NCI-H524 (cell line): Measurements from ENCODE around the gene SLC23A1.
"Not testable (repeated sequence)": the region's sequence is repeated elsewhere in the genome, so short reads cannot be mapped to it uniquely, and the experiment has no call there.

ENCODE experiments used
- DNase-seq, 2 experiments: peaks; one replicate each; lab custom pipeline; 2025; lab: John Stamatoyannopoulos, UW

The SLC23A1 gene

GRCh38 chr5:139389701-139390638 is 6.9 kb upstream of the SLC23A1 start, which contains the start of gene MZB1:
MZB1 (minus strand) TSS chr5:139389913; CDS start chr5:139389856, 57 bp downstream.
- no peak for DNase-seq

DNA sequence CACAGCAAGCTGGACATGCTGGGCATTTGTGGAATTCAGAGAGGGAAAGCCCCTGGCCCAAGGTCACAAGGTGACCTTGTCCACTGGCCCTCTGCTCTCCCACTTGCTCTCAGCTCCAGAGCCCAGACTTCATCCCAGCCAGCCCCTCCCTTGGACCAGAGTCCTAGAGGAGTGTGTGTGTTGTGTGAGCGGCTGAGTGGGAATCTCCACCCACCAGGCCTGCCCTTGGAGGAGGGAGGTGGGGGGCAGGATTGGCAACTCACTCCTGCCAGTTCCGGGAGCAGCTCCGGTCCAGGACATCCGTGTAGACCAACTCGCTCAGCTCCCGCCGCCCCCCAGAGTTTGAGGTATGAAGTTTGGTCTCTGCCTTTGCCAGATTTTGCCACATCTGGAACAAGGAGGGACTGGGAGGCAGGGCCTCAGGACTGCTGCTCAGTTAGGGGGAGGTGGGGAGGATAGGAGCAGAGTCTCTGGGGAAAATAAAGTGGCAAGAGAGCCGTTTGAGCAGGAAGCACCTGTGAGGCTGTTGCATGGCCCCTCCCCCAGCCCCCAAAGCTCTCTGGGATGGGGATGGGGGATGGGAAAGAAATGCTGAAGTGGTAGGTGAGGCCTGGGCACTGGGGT is 5.2 kb upstream of the SLC23A1 start:
- DNase-seq: no peak

DNA sequence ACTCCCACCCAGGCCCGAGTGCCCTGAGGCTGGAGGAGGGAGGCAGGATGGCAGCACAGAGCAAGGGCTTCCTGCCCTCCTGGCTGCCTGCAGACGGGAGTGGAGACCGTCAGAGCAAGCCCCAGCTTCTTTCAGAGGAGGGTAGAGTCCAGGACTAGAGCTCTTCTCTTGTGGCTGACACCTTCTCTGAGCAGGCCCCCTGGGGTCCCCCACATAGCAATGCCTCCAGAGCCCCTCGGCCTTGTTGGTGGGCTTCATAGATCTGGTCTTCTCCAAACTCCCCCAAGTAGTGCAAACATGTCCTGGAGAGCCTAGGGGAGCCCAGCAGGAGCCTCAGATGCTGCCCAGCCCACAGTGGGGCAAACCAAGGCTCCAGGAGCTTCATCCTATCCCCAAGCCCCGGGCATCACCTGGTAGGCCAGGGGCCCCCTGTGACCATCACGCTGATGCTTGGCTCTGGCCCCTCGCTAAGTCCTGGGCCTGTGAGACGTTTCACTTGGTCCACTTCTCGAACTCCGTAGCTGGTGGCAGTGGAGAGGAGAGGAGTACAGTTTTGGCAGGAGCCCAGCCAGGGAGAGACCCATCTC is 4.6 kb upstream of the SLC23A1 start:
- no peak for DNase-seq

GRCh38 chr5:139386956-139387355 is 3.9 kb upstream of the SLC23A1 start:
- not testable (repeated sequence) for DNase-seq

GRCh38 chr5:139386050-139386438 is 2.9 kb upstream of the SLC23A1 start:
- no peak for DNase-seq

GRCh38 chr5:139385061-139386049 is 2.3 kb upstream of the SLC23A1 start:
- DNase-seq: no peak

- no peak for DNase-seq
Measured at GRCh38 chr5:139384591-139385051, 1.5 kb upstream of the SLC23A1 start.

- no peak for DNase-seq
Measured at GRCh38 chr5:139383993-139384590, 995 bp upstream of the SLC23A1 start.

DNA sequence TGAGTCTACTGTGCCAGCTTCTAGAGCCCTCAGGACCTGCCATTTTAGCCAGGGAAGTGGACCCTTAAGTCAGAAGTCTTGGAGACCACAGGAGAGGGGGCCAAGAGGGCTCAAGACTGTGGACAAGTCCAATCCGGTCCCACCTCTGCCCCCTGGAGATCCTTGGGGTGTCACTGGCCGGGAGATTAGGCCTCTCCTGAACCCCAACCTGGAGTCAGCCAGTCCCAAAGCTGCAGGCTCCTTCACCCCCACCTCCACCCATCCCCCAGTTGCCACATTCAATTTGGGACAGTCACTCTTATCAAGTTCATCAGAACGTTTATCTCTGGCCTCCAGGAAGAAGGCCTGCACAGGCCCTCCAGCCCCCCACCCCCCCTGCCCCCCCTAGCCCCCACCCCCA is 290 bp downstream of the SLC23A1 start:
- DNase-seq: no peak

DNA sequence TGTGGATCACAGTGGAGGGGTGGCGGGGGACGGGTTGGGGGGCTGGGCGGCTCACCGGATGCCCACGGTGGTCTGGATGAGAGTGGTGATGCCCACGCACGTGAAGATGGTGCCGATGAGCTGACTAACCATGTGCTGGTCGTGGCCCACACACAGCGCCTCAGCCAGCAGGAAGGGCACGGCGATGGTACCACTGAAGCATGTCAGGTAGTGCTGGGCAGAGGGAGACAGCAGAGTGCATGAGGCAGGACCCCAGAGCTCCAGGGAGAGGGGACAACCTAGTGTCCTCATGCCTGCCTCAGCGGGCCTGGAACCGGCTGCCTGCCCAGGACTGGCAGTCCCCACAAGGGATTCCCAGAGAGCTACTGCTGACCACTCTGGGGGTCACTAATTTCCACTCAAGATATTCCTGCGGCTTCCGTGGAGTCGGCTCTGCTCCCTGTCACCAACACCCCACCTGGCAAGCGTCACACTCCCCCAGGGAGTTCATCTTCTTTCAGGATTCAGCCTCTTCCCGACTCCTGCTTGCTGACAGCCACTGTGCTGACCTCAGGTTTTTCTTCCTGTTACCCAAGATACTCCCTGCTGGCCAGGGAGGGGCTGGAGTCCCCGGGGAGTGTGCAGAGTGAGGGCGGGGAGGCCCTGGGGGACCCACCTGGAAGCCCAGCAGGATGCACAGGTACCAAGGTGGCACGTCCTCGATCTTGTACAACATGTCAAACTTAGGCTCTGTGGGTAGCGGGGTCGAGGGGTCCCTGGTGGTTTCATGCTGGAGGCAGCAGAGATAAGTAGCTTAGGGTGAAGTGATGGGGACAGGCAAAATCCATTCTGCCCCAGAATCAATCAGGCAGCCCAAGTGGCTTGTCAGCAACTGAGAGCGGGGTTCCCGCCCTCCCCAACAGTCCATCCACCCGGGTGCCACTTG is 998 bp downstream of the SLC23A1 start:
- DNase-seq: no peak

DNA sequence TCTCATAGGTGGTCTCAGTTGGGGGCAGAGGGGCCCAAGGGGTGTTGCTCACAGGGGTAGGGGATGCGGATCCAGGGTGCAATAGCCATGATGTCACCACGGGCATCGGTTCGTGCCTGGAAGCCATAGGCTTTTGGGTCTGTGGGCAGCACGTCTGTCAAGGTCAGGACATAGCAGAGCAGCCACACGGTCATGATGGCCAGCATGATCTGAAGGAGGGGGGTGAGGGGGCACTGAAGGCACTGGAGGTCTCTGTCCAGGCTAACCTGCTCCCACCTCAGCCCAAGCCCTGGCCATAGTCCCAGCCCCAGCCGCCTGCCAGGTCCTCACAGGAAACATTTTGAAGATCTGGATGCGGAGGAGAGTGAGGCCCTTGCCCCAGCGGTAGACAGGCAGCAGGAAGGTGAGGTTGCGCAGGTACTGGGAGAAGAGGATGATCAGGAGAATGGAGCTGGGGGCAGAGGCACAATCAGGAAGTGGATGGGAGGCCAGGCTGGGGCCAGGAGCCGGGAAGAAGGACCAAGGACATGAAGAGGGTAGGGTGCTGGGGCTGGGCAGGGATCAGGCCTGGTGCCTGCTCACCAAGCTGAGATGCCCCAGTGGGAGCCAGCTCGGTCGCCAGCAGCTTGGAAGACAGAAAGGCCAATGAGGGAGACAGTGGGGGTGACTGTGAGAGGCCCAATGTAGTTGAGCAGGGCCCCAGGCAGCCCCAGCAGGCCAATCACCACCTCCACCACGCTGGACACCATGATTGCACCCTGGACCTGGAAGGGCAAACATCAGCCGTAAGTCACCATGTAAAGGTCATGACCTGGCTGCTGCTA is 3.3 kb downstream of the SLC23A1 start:
- DNase-seq: no peak

DNA sequence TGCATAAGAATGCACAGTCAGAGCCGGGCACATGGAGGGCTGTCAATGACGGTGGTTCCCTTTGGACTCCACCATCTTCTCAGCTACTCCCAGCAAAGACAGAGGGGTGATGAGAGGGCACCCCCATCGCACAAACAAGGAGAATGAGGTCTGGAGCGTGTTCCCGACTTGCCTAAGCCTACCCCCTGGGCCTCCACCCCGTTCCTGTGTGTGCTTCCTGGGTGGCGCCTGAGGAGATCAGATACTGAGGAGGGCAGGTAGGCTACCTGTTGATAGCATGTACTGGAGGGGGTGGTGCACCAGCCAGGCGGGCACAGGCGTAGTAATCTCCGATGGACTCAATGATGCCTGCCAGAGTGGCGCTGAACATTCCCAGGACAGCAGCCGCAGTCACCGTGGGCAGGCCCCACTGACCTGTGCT is 4.1 kb downstream of the SLC23A1 start:
- DNase-seq: no peak

DNA sequence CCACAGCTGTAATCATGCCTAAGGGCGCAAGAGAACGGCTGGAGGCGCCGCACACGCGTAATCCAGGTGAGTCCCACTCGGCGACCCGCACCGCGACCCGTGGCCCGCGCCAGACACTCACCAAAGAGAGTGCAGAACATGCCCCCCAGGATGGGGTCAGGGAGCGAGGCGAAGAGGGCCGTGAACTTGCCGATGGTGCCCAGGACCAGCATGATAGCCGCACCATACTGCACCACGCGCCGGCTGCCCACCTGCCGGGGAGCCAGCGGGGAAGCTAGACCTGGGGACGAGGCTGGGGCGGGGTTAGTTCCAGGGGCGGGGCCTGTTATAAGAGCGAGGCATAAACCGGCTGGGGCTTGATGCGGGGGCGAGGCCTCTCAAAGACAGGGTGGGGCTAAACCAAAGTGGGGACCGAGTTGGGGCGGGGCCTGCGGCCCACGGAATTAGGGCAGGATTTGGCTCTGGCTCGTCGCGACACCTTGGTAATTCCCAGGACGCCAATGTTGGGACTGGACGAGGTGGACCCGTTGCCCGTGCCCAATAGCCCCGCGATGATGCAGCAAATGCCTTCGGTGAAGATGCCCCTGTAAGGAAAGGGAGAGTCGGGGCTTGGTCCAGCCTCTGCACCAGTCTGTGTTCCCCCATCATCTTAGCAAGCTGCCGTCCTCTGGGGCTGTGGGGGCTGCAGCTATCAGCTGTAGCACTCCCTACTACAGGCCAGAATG is 4.8 kb downstream of the SLC23A1 start:
- DNase-seq: no peak

DNA sequence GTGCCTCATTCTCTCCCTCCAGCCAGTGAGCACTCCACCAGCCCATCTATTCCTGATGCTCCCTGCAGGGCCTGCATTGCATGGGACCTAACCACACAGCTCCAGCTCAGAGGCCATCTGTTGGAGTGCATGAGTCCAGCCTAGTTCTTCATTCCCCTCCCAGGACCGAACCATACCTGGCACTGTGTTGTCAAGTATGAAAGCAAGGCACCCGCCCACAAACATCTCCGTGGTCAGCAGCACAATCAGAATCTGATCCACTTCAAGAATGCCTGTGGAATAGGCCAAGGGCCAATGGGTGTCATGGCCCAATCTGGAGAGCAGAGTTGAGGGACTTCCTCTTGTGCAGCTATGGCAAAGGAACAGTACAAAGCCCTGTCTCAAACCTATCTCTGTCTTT is 5.9 kb downstream of the SLC23A1 start:
- DNase-seq: no peak

GRCh38 chr5:139376364-139376763 is 6.7 kb downstream of the SLC23A1 start:
- no peak for DNase-seq

DNA sequence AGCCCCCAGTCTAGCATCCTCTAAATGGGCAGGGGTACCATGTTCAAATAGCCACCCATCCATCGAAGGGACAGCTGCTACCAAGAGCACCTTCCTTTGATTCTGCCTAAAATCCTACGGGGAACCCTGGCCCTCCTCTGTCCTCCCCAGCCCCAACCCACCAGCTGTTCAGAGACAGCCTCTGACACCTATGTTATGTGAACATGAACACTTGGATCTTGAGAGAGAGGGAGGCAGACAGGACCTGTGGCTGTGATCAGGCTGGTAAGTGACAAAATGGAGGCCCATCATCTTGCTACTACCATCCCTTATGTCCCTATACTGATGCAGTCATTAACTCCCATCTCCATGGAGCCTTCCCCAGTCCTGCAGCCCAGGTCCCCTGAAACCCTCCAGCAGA is 8.2 kb downstream of the SLC23A1 start:
- DNase-seq: no peak

DNA sequence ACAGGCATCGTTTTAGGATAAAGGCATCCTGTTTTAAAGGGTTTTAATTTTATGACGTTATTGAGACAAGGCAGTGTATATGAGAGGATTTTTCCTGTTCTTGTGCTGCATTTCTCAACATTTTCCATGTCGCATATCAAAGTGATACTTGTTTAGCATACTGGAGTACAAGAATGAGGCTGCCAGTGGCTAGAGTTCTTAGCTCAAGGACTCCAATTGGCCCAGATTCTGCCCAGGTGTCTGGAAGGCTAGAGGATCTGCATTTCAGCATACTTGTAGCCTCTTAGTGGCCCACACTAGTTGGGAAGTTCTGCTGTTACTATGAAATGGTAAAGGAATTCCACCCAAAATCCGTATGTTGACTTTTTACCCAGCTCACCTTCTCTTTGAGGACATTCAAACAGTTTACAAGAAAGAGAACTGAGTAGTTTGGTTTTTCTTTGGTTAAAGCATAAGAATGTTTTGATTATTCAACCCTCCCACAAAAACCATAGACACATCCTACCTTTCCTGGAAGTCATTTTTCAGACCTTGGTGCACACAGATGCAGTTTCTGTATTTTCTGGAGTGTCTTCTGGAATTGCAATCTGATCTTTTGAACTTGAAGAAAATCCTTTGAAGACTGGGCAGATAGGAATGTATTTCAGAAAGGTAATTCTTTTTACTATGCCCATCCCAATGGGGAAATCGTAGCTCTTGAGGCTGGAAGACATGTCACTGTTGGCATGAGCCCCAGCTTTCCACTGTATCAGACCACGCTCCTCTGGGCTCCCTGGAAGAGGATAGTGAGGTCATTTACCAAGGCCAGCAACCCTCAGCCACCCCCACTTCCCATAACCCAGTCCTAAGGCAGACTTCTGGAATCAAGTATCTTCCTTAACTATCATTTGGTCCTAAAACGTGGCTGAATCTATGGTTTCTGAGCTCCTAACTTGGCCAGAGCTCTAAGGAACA is 11.3 kb downstream of the SLC23A1 start:
- no peak for DNase-seq
